Retinal pigment epithelial cell (primary cell): Measurements from ENCODE around the gene AKAP8L.

Source experiments
- DNase-seq: peaks from one replicate; pipeline ENCODE4 v3.0.0-alpha.2; 2010; ENCODE audit warnings: low read depth
- H3K4me3 ChIP-seq: 2 replicates; pipeline ENCODE4 v1.5.1; 2011; ENCODE audit warnings: mild to moderate bottlenecking, low read length, control low read depth, moderate library complexity
- CTCF ChIP-seq: conservative IDR thresholded peaks from 2 replicates; pipeline ENCODE4 v1.5.1; 2011; ENCODE audit warnings: low read depth, low read length, control low read depth, inconsistent platforms

Gene AKAP8L

GRCh38 chr19:15374796-15375440 is 43.9 kb downstream of the AKAP8L start:
- H3K4me3 ChIP-seq = no peak overlapping the region
- DNase-seq = no peak
- no peak for TF ChIP-seq CTCF

- no peak overlapping the region for H3K4me3 ChIP-seq
- DNase-seq = no peak
- TF ChIP-seq CTCF = no peak
These were observed 44.6 kb downstream of the AKAP8L start for GRCh38 chr19:15374105-15374651.

GRCh38 chr19:15373644-15374043 is 45.1 kb downstream of the AKAP8L start:
- H3K4me3 ChIP-seq = no peak overlapping the region
- DNase-seq = no peak
- TF ChIP-seq CTCF = no peak

GRCh38 chr19:15372891-15373301 is 45.9 kb downstream of the AKAP8L start:
- DNase-seq = no peak
- no peak overlapping the region for H3K4me3 ChIP-seq
- TF ChIP-seq CTCF = no peak

GRCh38 chr19:15372470-15372869 is 46.3 kb downstream of the AKAP8L start:
- TF ChIP-seq CTCF = no peak
- DNase-seq = no peak
- H3K4me3 ChIP-seq = no peak overlapping the region

GRCh38 chr19:15371786-15372380 is 46.9 kb downstream of the AKAP8L start:
- H3K4me3 ChIP-seq = no peak overlapping the region
- no peak for TF ChIP-seq CTCF
- DNase-seq = no peak

- DNase-seq = no peak
- no peak overlapping the region for H3K4me3 ChIP-seq
- no peak for TF ChIP-seq CTCF
These were observed 47.7 kb downstream of the AKAP8L start for GRCh38 chr19:15371119-15371518.
